CD14-positive monocyte (primary cell): ENCODE data around the gene UNK. TPM values are rescaled to one million over a fixed set of nuclear protein-coding genes. Genes with fewer than 3 reads are reported as not detected.
A peak's percentile ranks its signal among the peaks of the same experiment; 100 is the strongest.

ENCODE experiments used
- DNase-seq, 3 donors: peaks; one replicate each; pipeline ENCODE4 v3.0.0-alpha.2; 2011 to 2022
- H2AFZ ChIP-seq: 2 replicates; pipeline ENCODE4 v1.6.0; 2012; ENCODE audit warnings: mild to moderate bottlenecking, low read depth, low read length, inconsistent platforms; ENCODE audit not compliant: insufficient read depth, poor library complexity, severe bottlenecking
- H3K27ac ChIP-seq, 2 donors: 1 replicate in 1 of 2; 2 replicates in 1 of 2; pipeline ENCODE4 v1.5.1; 2012 to 2013; ENCODE audit warnings: low read length in 2 of 2, control low read depth in 1 of 2, inconsistent platforms in 1 of 2, low read depth in 1 of 2, mild to moderate bottlenecking in 1 of 2
- H3K27me3 ChIP-seq, 2 donors: one replicate each; pipeline versions ENCODE4 v1.6.0 to v1.6.1; 2011 to 2013; ENCODE audit warnings: low read length in 2 of 2; ENCODE audit not compliant: control insufficient read depth in 2 of 2, insufficient read depth in 2 of 2
- H3K36me3 ChIP-seq, 2 donors: replicated peaks in 1 of 2; 1 replicate in 1 of 2; 2 replicates in 1 of 2; pipeline versions ENCODE4 v1.5.1 to v1.6.1; 2012 to 2013; ENCODE audit warnings: low read length in 2 of 2, control low read depth in 1 of 2, inconsistent platforms in 1 of 2, mild to moderate bottlenecking in 1 of 2; ENCODE audit not compliant: insufficient read depth in 2 of 2, control insufficient read depth in 1 of 2
- H3K4me1 ChIP-seq, 2 donors: 1 replicate in 1 of 2; 2 replicates in 1 of 2; pipeline versions ENCODE4 v1.5.1 to v1.6.1; 2012 to 2013; ENCODE audit warnings: low read length in 2 of 2, control low read depth in 1 of 2, inconsistent platforms in 1 of 2, mild to moderate bottlenecking in 1 of 2, moderate library complexity in 1 of 2; ENCODE audit not compliant: insufficient read depth in 2 of 2, control insufficient read depth in 1 of 2
- H3K4me2 ChIP-seq: replicated peaks from 2 replicates; pipeline ENCODE3; 2012; ENCODE audit warnings: low read length, moderate library complexity, mild to moderate bottlenecking; ENCODE audit not compliant: poor library complexity, severe bottlenecking; ENCODE audit errors: extremely low read depth
- H3K4me3 ChIP-seq, 3 experiments: fragments of 200-600 bp in 1 of 3; sonication (generic) in 1 of 3; replicated peaks in 1 of 3; 1 replicate in 2 of 3; 2 replicates in 1 of 3; pipeline ENCODE4 v1.5.1; 2011 to 2013; ENCODE audit warnings: low read length in 3 of 3, mild to moderate bottlenecking in 3 of 3, control low read depth in 2 of 3, low read depth in 2 of 3, inconsistent platforms in 1 of 3, moderate library complexity in 1 of 3
- H3K79me2 ChIP-seq: 2 replicates; pipeline ENCODE4 v1.6.0; 2012; ENCODE audit warnings: mild to moderate bottlenecking, control low read depth, inconsistent platforms, low read length, moderate library complexity; ENCODE audit not compliant: insufficient read depth
- H3K9ac ChIP-seq: 2 replicates; pipeline ENCODE4 v1.6.0; 2017; ENCODE audit warnings: low read length, mild to moderate bottlenecking; ENCODE audit not compliant: insufficient read depth, poor library complexity, severe bottlenecking
- H3K9me3 ChIP-seq, 2 donors: replicated peaks in 1 of 2; 1 replicate in 1 of 2; 2 replicates in 1 of 2; pipeline versions ENCODE4 v1.5.1 to v1.6.1; 2012 to 2013; ENCODE audit warnings: low read length in 2 of 2, control low read depth in 1 of 2; ENCODE audit not compliant: control insufficient read depth in 1 of 2, insufficient read depth in 1 of 2
- H4K20me1 ChIP-seq: 2 replicates; pipeline ENCODE4 v1.6.0; 2012; ENCODE audit warnings: mild to moderate bottlenecking, low read length, control low read depth, moderate library complexity; ENCODE audit not compliant: insufficient read depth
- H3K27ac Mint-ChIP-seq, 7 donors: one replicate each; pipeline ENCODE4 v1.8.0; 2020; ENCODE audit warnings: mild to moderate bottlenecking in 7 of 7, mixed read lengths in 7 of 7, moderate library complexity in 6 of 7, inconsistent platforms in 2 of 7
- H3K27me3 Mint-ChIP-seq, 3 donors: one replicate each; pipeline ENCODE4 v1.8.0; 2021 to 2022; ENCODE audit warnings: low read depth in 3 of 3, mild to moderate bottlenecking in 3 of 3, mixed read lengths in 3 of 3, moderate library complexity in 3 of 3, inconsistent platforms in 1 of 3
- H3K36me3 Mint-ChIP-seq, 2 donors: one replicate each; pipeline ENCODE4 v1.8.0; 2020; ENCODE audit warnings: mixed read lengths in 2 of 2, inconsistent platforms in 1 of 2, mild to moderate bottlenecking in 1 of 2
- H3K4me1 Mint-ChIP-seq: one replicate; pipeline ENCODE4 v1.8.0; 2020; ENCODE audit warnings: mild to moderate bottlenecking, mixed read lengths
- H3K4me3 Mint-ChIP-seq, 2 donors: one replicate each; pipeline ENCODE4 v1.8.0; 2020; ENCODE audit warnings: mild to moderate bottlenecking in 2 of 2, mixed read lengths in 2 of 2, moderate library complexity in 1 of 2
- H3K9me3 Mint-ChIP-seq, 7 donors: one replicate each; pipeline ENCODE4 v1.8.0; 2020 to 2022; ENCODE audit warnings: mixed read lengths in 7 of 7, mild to moderate bottlenecking in 6 of 7, moderate library complexity in 6 of 7, inconsistent platforms in 2 of 7
- CTCF ChIP-seq: fragments of 200-600 bp; IDR thresholded peaks from one replicate; pipeline ENCODE4 v1.8.0; 2022; ENCODE audit warnings: antibody characterized with exemption, mild to moderate bottlenecking
- WGBS: methylation state at CpG from one replicate; pipeline ENCODE4 v1.1.5; 2013; ENCODE audit warnings: missing lambda C conversion rate; ENCODE audit not compliant: insufficient coverage; 5-methylcytosine and 5-hydroxymethylcytosine counted together
- intact Hi-C, 2 donors: fragments of 100-400 bp; cut with micrococcal nuclease; formaldehyde crosslinking; loops; one replicate each; pipeline versions ENCODE4 v1.15.0 to v1.15.1; 2023
- polyA plus RNA-seq, 3 donors: library from polyadenylated mRNA; depleted of rRNA in 1 of 3; unstranded in 2 of 3; stranded (reverse) in 1 of 3; fragments of 300-500 nt in 2 of 3; fragments of >200 nt in 1 of 3; fragmentation: Illumina TruSeq in 2 of 3; gene quantifications; 1 replicate in 2 of 3; 2 replicates in 1 of 3; pipeline ENCODE4 v1.2.3, GENCODE V29; 2012 to 2021

Gene UNK
- polyA plus RNA-seq, 3 donors, result 6.3 to 12.9 (median 7.8) TPM

DNA sequence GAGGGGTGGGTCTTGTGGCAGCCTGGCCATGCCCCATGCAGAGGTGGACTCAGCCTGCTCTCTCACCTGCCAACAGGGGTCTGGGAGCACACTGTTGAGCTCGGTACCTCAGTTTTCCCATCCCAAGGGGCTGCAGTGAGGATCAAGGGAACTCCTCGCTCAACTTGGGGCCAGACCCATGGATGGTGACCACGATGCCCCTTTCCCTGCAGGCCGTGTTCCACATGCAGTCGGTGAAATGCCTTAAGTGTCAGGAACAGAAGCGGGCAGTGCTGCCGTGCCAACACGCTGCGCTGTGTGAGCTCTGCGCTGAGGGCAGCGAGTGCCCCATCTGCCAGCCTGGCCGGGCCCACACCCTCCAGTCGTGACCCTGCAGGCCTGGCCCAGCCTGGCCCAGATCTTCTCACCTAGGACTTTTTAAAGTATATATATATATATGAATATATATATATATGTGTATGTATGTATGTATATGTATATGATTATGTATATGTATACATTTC, 39.5 kb downstream of the UNK start:
- H3K27me3 ChIP-seq, result no peaks in the 10 kb centered on the region
- no peak overlapping the region for H3K4me3 ChIP-seq
- no peaks in the 10 kb centered on the region for H3K27me3 Mint-ChIP-seq
- no peak overlapping the region for H3K27ac ChIP-seq
- H3K9me3 ChIP-seq, result no peaks in the 10 kb centered on the region
- WGBS, result 95% methylated on average over 8 of the region's 13 CpGs
- peaks cover 33% of the 10 kb centered on the region for H4K20me1 ChIP-seq
- DNase-seq, result no peak
- no peak overlapping the region for H3K9ac ChIP-seq
- no peak overlapping the region for H3K4me2 ChIP-seq
- no peaks in the 10 kb centered on the region for H3K79me2 ChIP-seq
- no peak overlapping the region for H2AFZ ChIP-seq
- peaks cover 52 to 82% of the 10 kb centered on the region in 2 donors for H3K36me3 ChIP-seq
- H3K9me3 Mint-ChIP-seq, result no peaks in the 10 kb centered on the region
- no peak overlapping the region for H3K27ac Mint-ChIP-seq
- no peak overlapping the region for H3K4me3 Mint-ChIP-seq
- no peak for TF ChIP-seq CTCF
- peaks cover 9% of the 10 kb centered on the region for H3K4me1 Mint-ChIP-seq
- peaks cover 39 to 65% of the 10 kb centered on the region in 2 donors for H3K36me3 Mint-ChIP-seq
- intact Hi-C loops, result loop anchor here in 1 of 2 donors (5.0 kb wide), 1 partner anchor 62 kb away; no protein-coding TSS in a partner anchor
- no peaks in the 10 kb centered on the region for H3K4me1 ChIP-seq

DNA sequence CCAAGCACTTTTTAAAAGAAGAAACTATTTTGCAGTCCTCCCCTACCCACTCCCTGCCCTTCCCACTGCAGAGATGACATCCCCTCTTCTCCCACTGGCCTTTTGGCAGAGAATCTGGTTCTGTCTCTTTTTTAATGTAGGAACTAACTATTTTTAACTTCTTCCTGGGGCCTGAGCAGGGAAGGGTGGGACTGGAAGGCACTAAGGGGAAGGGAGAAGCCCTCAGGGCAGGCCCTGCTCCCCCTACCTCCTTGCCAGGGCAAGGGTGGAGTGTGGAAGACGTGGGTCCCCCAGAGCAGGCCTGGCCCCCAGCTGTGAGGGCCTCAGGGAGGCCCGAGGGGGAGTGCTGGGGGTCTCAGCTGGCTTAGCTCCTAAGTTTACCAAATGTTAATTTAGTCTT, 40.1 kb downstream of the UNK start:
- Histone ChIP-seq H3K36me3 (peaks cover 49 to 82% of the 10 kb centered on the region in 2 donors), H3K9me3 (no peaks in the 10 kb centered on the region), H3K4me3 (no peak overlapping the region), H3K4me2 (no peak overlapping the region), H4K20me1 (peaks cover 35% of the 10 kb centered on the region), H3K27me3 (no peaks in the 10 kb centered on the region), H3K79me2 (no peaks in the 10 kb centered on the region), H3K9ac (no peak overlapping the region), H3K27ac (peak overlapping the region in 1 of 2 donors; percentile 40), H3K4me1 (no peaks in the 10 kb centered on the region), H2AFZ (no peak overlapping the region)
- Mint-ChIP-seq H3K36me3 (peaks cover 36 to 65% of the 10 kb centered on the region in 2 donors), H3K9me3 (no peaks in the 10 kb centered on the region), H3K27me3 (no peaks in the 10 kb centered on the region), H3K4me3 (no peak overlapping the region), H3K27ac (peak overlapping the region in 4 of 7 donors; percentile 45 to 76 (median 58)), H3K4me1 (peaks cover 9% of the 10 kb centered on the region)
- TF ChIP-seq CTCF, result no peak
- DNase-seq, result no peak
- WGBS, result 69% methylated on average over 2 of the region's 2 CpGs
- intact Hi-C loops, result loop anchor here (5.0 kb wide), 2 partner anchors 32 to 62 kb away; no protein-coding TSS in a partner anchor
